Motor neuron (in vitro differentiated cells): ENCODE results near the gene SARS1. TPM values are rescaled to one million over a fixed set of nuclear protein-coding genes. Genes with fewer than 3 reads are reported as not detected.
A peak's percentile ranks its signal among the peaks of the same experiment; 100 is the strongest.

Source experiments
- ATAC-seq, 8 experiments: fragments of 200-7000 bp; cut with Tn5 transposase; replicated peaks in 6 of 8; 2 replicates each; pipeline ENCODE4 v1.8.0; 2021; ENCODE audit warnings: mild to moderate bottlenecking in 8 of 8, moderate library complexity in 8 of 8
- H3K27ac ChIP-seq, 2 donors: fragments of 250-450 bp; sonication (Bioruptor Pico); 2 replicates each; pipeline ENCODE4 v1.9.0; 2021; ENCODE audit warnings: antibody characterized with exemption in 2 of 2, mild to moderate bottlenecking in 2 of 2, moderate library complexity in 1 of 2
- H3K4me1 ChIP-seq, 2 donors: fragments of 250-450 bp; sonication (Bioruptor Pico); replicated peaks in 1 of 2; 2 replicates each; pipeline ENCODE4 v1.6.1; 2021; ENCODE audit warnings: antibody characterized with exemption in 2 of 2, mild to moderate bottlenecking in 2 of 2, moderate library complexity in 1 of 2
- H3K4me3 ChIP-seq, 5 donors: fragments of 250-450 bp; sonication (Bioruptor Pico); 2 replicates each; pipeline ENCODE4 v1.9.0; 2021; ENCODE audit warnings: antibody characterized with exemption in 5 of 5, mild to moderate bottlenecking in 5 of 5, moderate library complexity in 4 of 5
- whole genome bisulfite sequencing, 10 experiments: fragments of 450-650 bp; shearing (Covaris generic); methylation state at CpG; one replicate each; pipeline ENCODE4 v1.0.0; 2022; 5-methylcytosine and 5-hydroxymethylcytosine counted together
- in situ Hi-C, 9 experiments: fragments of 400-800 bp; cut with MboI; loops; one replicate each; pipeline ENCODE4 v1.15.0; 2021; ENCODE audit warnings: low sequenced_read_pairs in 9 of 9, low pct_unique_long_range_greater_than_20kb in 2 of 9; ENCODE audit not compliant: unreplicated experiment in 9 of 9
- total RNA-seq, 8 experiments: library from RNA; unstranded; fragments of 300-600 nt; gene quantifications; 2 replicates each; pipeline versions ENCODE4 v1.2.3 to v1.2.4, GENCODE V29; 2022

The SARS1 gene
- total RNA-seq, 8 experiments from 2014 or later, result 118 to 795 (median 414) TPM

- 8 to 78% (median 67%) methylated on average over 1 to 5 of the region's 5 CpGs for WGBS, 10 experiments
- in situ Hi-C loops, result no loop called here
- Histone ChIP-seq H3K4me3 (no peak overlapping the region), H3K27ac (peak overlapping the region in 1 of 2 donors; percentile 51), H3K4me1 (peaks cover 10 to 12% of the 10 kb centered on the region in 2 donors)
- peak in 3 of 8 experiments; percentile 15 to 55 (median 31) for ATAC-seq
These were observed 27.6 kb upstream of the SARS1 start for GRCh38 chr1:109185990-109186732.

DNA sequence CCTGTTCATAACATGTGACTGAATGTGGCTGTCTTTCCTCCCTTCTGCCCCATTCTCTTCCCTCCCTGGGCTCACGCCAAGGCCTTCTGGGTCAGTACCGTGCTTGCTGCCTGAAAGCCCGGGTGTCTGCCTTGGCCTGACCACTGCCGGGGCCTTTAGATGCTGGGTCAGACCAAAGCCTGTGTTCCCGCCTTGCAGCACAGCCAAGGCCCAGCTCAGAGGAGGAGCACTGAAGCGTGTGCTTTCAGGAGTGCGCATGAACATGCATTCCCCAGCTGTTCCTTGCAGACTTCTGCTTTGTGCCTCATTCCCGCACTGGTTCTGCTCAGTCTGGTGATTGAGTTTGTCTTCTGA lies 27.0 kb upstream of the SARS1 start:
- Histone ChIP-seq H3K4me3 (no peak overlapping the region), H3K27ac (peak overlapping the region; percentile 38 to 51), H3K4me1 (peaks cover 10 to 12% of the 10 kb centered on the region in 2 donors)
- in situ Hi-C loops, result no loop called here
- peak; percentile 74 to 97 (median 94) for ATAC-seq
- 18 to 100% (median 58%) methylated on average over 1 to 8 of the region's 8 CpGs; no CpG with 5 or more reads in 2 of the 10 experiments for WGBS, 10 experiments

GRCh38 chr1:109187127-109187526 lies 26.6 kb upstream of the SARS1 start:
- no peak overlapping the region for H3K4me3 ChIP-seq
- WGBS, 10 experiments, result 60 to 97% (median 80%) methylated on average over 1 to 5 of the region's 5 CpGs; no CpG with 5 or more reads in 5 of the 10 experiments
- in situ Hi-C loops, result no loop called here
- peak in 4 of 8 experiments; percentile 11 to 18 (median 16) for ATAC-seq
- peaks cover 10 to 12% of the 10 kb centered on the region in 2 donors for H3K4me1 ChIP-seq
- peak overlapping the region in 1 of 2 donors; percentile 51 for H3K27ac ChIP-seq

- ATAC-seq, result no peak
- in situ Hi-C loops, result no loop called here
- peaks cover 10 to 16% of the 10 kb centered on the region in 2 donors for H3K4me1 ChIP-seq
- no peak overlapping the region for H3K4me3 ChIP-seq
- WGBS, 10 experiments, result 68 to 100% (median 87%) methylated on average over 1 to 2 of the region's 4 CpGs; no CpG with 5 or more reads in 4 of the 10 experiments
- no peak overlapping the region for H3K27ac ChIP-seq
These were observed 25.5 kb upstream of the SARS1 start for GRCh38 chr1:109188200-109188599.

DNA sequence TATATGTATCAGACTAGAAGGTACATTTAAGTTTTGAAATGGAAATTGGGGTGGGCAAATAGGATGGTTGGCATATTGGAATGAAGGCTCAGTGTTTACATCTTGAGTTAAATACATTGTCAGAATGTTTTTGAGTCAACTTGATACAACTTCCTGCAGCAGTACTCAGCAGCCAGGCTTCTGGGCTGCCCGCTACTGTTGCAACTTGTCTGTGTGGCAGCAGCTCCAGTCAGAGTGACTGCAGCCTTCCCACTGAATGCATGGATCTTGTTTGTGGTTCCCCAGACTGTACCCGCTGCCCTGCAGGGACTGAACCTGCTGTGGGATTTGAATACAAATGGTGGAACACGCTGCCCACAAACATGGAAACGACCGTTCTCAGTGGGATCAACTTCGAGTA lies 24.9 kb upstream of the SARS1 start:
- H3K27ac ChIP-seq, result no peak overlapping the region
- peaks cover 10 to 16% of the 10 kb centered on the region in 2 donors for H3K4me1 ChIP-seq
- 44 to 67% (median 52%) methylated on average over 1 to 6 of the region's 6 CpGs; no CpG with 5 or more reads in 3 of the 10 experiments for WGBS, 10 experiments
- in situ Hi-C loops, result no loop called here
- no peak for ATAC-seq
- no peak overlapping the region for H3K4me3 ChIP-seq

DNA sequence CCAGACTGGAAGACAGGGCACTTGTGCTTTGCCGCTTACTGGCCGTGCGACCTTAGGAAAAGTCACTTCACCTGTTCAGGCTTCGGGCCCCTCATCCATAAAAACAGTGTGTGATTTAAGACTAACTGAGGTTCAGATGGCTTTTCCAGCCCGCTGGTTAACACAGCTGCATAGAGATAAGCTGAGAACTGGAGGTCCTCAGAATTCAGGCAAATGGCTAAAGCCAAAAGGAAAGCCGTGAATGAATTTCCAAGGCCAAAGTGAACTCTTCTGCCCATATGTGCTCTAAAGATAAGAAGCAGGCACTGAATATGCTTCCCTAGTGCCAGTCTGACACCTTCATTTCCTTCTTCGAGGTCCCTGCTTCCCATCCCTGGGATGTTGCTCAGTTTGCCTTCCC lies 23.5 kb upstream of the SARS1 start:
- ATAC-seq, result no peak
- in situ Hi-C loops, result no loop called here
- 61 to 96% (median 82%) methylated on average over 2 to 7 of the region's 7 CpGs; no CpG with 5 or more reads in 2 of the 10 experiments for WGBS, 10 experiments

DNA sequence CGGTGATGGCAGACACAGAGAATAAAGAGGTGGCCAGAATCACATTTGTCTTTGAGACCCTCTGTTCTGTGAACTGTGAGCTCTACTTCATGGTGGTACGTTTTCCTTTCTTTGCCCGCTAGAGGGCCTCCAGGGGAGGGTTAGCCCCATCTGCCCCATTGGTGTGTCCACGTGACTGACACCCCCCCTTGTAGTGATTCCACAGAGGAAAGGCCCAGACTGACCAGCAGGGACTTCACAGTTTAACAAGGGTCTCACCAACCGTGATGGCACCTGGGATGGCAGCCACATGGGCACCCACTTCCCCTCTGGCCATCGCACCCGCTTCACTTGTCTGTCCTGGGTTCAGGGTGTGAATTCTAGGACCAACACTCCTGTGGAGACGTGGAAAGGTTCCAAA lies 22.3 kb upstream of the SARS1 start:
- in situ Hi-C loops, result no loop called here
- WGBS, 10 experiments, result 6 to 100% (median 94%) methylated on average over 1 to 3 of the region's 8 CpGs; no CpG with 5 or more reads in 3 of the 10 experiments
- peak in 1 of 8 experiments; percentile 59 for ATAC-seq

More for the DNA sequence above, 23.5 kb upstream of the SARS1 start:
- Histone ChIP-seq H3K4me1 (peaks cover 10 to 16% of the 10 kb centered on the region in 2 donors), H3K27ac (no peak overlapping the region), H3K4me3 (no peak overlapping the region)

GRCh38 chr1:109191891-109192290 lies 21.8 kb upstream of the SARS1 start:
- peaks cover 3 to 7% of the 10 kb centered on the region in 2 donors for H3K4me1 ChIP-seq
- ATAC-seq, result peak in 2 of 8 experiments; percentile 29 to 65
- in situ Hi-C loops, result no loop called here
- no peak overlapping the region for H3K4me3 ChIP-seq
- no peak overlapping the region for H3K27ac ChIP-seq

More for the DNA sequence above, 22.3 kb upstream of the SARS1 start:
- H3K4me3 ChIP-seq, result no peak overlapping the region
- peaks cover 8 to 11% of the 10 kb centered on the region in 2 donors for H3K4me1 ChIP-seq
- no peak overlapping the region for H3K27ac ChIP-seq

DNA sequence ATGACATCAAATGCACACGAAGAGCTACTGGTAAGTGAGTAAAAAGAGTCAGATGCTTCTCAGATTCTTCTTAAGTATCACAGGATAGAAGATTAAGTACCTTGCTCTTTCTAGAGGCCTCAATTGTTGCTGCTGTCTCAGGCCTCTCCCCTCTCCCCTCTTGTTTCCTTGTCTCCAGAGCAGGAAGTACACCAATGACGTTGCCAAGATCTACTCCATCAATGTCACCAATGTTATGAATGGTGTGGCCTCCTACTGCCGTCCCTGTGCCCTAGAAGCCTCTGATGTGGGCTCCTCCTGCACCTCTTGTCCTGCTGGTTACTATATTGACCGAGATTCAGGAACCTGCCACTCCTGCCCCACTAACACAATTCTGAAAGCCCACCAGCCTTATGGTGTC lies 21.3 kb upstream of the SARS1 start:
- no peak for ATAC-seq
- Histone ChIP-seq H3K4me1 (peaks cover 4 to 10% of the 10 kb centered on the region in 2 donors), H3K4me3 (no peak overlapping the region), H3K27ac (no peak overlapping the region)
- in situ Hi-C loops, result no loop called here
- WGBS, 10 experiments, result 49 to 86% (median 59%) methylated on average over 1 to 4 of the region's 4 CpGs; no CpG with 5 or more reads in 2 of the 10 experiments

- Histone ChIP-seq H3K4me3 (no peak overlapping the region), H3K27ac (no peak overlapping the region), H3K4me1 (peaks cover 8 to 18% of the 10 kb centered on the region in 2 donors)
- 42 to 71% (median 59%) methylated on average over 1 to 14 of the region's 14 CpGs for WGBS, 10 experiments
- ATAC-seq, result peak in 1 of 8 experiments; percentile 42
- in situ Hi-C loops, result no loop called here
These were observed 19.8 kb upstream of the SARS1 start for GRCh38 chr1:109193653-109194590.

DNA sequence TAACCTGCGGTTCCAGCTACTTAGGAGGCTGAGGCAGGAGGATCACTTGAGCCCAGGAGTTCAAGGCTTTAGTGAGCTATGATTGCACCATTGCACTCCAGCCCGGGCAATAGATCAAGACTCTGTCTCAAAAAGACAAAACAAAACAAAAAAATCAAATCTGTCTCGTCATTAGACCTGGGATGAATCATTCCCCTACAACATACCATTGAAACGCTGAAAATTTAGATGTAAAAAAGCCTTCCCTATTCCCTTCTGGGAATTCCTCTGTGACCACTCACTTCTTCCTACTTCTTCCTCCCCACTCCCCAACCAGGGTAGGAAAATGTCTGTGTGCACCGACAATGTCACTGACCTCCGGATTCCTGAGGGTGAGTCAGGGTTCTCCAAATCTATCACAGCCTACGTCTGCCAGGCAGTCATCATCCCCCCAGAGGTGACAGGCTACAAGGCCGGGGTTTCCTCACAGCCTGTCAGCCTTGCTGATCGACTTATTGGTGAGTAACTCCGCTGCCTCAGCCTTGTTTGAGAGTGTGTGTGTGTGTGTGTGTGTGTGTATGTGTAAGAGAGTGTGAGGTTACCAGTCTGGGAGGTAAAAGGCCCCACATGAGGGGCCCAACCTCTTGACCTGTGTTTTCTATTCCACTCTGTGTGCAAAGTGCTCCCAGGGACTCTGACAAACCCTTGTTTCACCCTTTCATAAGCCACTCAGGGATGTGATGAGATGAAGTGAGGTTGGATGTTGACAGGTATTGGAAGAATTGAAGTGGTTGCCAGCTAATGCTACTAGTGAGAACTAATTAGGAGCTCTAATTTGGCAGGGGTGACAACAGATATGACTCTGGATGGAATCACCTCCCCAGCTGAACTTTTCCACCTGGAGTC lies 16.3 kb upstream of the SARS1 start:
- Histone ChIP-seq H3K4me1 (peaks cover 15 to 23% of the 10 kb centered on the region in 2 donors), H3K4me3 (no peak overlapping the region), H3K27ac (peak overlapping the region; percentile 7 to 51)
- WGBS, 10 experiments, result 17 to 71% (median 30%) methylated on average over 3 to 8 of the region's 10 CpGs; no CpG with 5 or more reads in 1 of the 10 experiments
- in situ Hi-C loops, result no loop called here
- ATAC-seq, result peak in 7 of 8 experiments; percentile 20 to 91 (median 88)

GRCh38 chr1:109198043-109198695 lies 15.5 kb upstream of the SARS1 start:
- WGBS, 10 experiments, result 0 to 100% (median 88%) methylated on average over 2 to 6 of the region's 6 CpGs; no CpG with 5 or more reads in 2 of the 10 experiments
- Histone ChIP-seq H3K27ac (peak overlapping the region in 1 of 2 donors; percentile 27), H3K4me1 (peaks cover 15 to 22% of the 10 kb centered on the region in 2 donors), H3K4me3 (no peak overlapping the region)
- in situ Hi-C loops, result no loop called here
- peak in 4 of 8 experiments; percentile 4 to 73 (median 48) for ATAC-seq
